Astrocyte (in vitro differentiated cells and primary cell): ENCODE measurements around the gene SDR42E2. TPM values are rescaled to one million over a fixed set of nuclear protein-coding genes. Genes with fewer than 3 reads are reported as not detected.

Experiments
- DNase-seq: peaks from one replicate; pipeline ENCODE4 v3.0.0-alpha.2; 2010; ENCODE audit warnings: low read depth
- FAIRE-seq: peaks from 2 replicates; lab custom pipeline; 2011; peaks lifted over from hg19 to GRCh38; lab: Jason Lieb, UNC
- H2AFZ ChIP-seq: 2 replicates; pipeline ENCODE4 v1.6.0; 2012; ENCODE audit warnings: low read depth, low read length, inconsistent platforms
- H3K27ac ChIP-seq: 2 replicates; pipeline ENCODE4 v1.5.1; 2011; ENCODE audit warnings: low read depth, low read length, inconsistent platforms
- H3K27me3 ChIP-seq: 2 replicates; pipeline ENCODE4 v1.6.0; 2011; ENCODE audit warnings: low read length, inconsistent platforms; ENCODE audit not compliant: insufficient read depth
- H3K36me3 ChIP-seq: 2 replicates; pipeline ENCODE4 v1.5.1; 2011; ENCODE audit warnings: low read length, inconsistent platforms; ENCODE audit not compliant: insufficient read depth
- H3K4me1 ChIP-seq: 2 replicates; pipeline ENCODE4 v1.5.1; 2011; ENCODE audit warnings: low read length, inconsistent platforms; ENCODE audit not compliant: insufficient read depth
- H3K4me2 ChIP-seq: 2 replicates; pipeline ENCODE4 v1.6.0; 2012; ENCODE audit warnings: low read length, inconsistent platforms
- H3K4me3 ChIP-seq: 2 replicates; pipeline ENCODE4 v1.5.1; 2011; ENCODE audit warnings: low read depth, mild to moderate bottlenecking, low read length, inconsistent platforms; ENCODE audit not compliant: insufficient read depth
- H3K79me2 ChIP-seq: 2 replicates; pipeline ENCODE4 v1.6.0; 2012; ENCODE audit warnings: mild to moderate bottlenecking, low read length, inconsistent platforms; ENCODE audit not compliant: insufficient read depth
- H3K9ac ChIP-seq: 2 replicates; pipeline ENCODE4 v1.6.0; 2012; ENCODE audit warnings: mild to moderate bottlenecking, low read length, inconsistent platforms
- H3K9me3 ChIP-seq: 2 replicates; pipeline ENCODE4 v1.5.1; 2012; ENCODE audit warnings: low read depth, mild to moderate bottlenecking, low read length, inconsistent platforms; ENCODE audit not compliant: insufficient read depth
- H4K20me1 ChIP-seq: 2 replicates; pipeline ENCODE4 v1.6.0; 2012; ENCODE audit warnings: low read length, inconsistent platforms; ENCODE audit not compliant: insufficient read depth
- H3K27ac Mint-ChIP-seq: one replicate; pipeline ENCODE4 v1.8.0; 2021; ENCODE audit warnings: mild to moderate bottlenecking, mixed read lengths; ENCODE audit not compliant: unreplicated experiment
- H3K27me3 Mint-ChIP-seq: one replicate; pipeline ENCODE4 v1.8.0; 2021; ENCODE audit warnings: low read depth, mixed read lengths; ENCODE audit not compliant: unreplicated experiment
- H3K36me3 Mint-ChIP-seq: one replicate; pipeline ENCODE4 v1.8.0; 2021; ENCODE audit warnings: low read depth, mixed read lengths; ENCODE audit not compliant: unreplicated experiment
- H3K4me1 Mint-ChIP-seq: one replicate; pipeline ENCODE4 v1.8.0; 2021; ENCODE audit warnings: low read depth, mixed read lengths; ENCODE audit not compliant: unreplicated experiment
- H3K4me3 Mint-ChIP-seq: one replicate; pipeline ENCODE4 v1.8.0; 2021; ENCODE audit warnings: mild to moderate bottlenecking, moderate library complexity, mixed read lengths; ENCODE audit not compliant: unreplicated experiment
- H3K9me3 Mint-ChIP-seq: one replicate; pipeline ENCODE4 v1.8.0; 2021; ENCODE audit warnings: mild to moderate bottlenecking, mixed read lengths; ENCODE audit not compliant: unreplicated experiment
- EZH2 ChIP-seq: IDR thresholded peaks from 2 replicates; pipeline ENCODE4 v1.6.1; 2012; ENCODE audit warnings: mild to moderate bottlenecking, low read length, inconsistent platforms; ENCODE audit not compliant: insufficient read depth
- total RNA-seq: library from RNA; stranded (reverse); gene quantifications from 2 replicates; pipeline ENCODE4 v1.2.1, GENCODE V29; 2021
- TF ChIP-seq, protein P1 (sequence below): IDR thresholded peaks from 2 replicates; pipeline ENCODE4 v1.5.1; 2011; ENCODE audit warnings: low read depth, mild to moderate bottlenecking, inconsistent platforms, low read length, moderate library complexity; ENCODE audit not compliant: insufficient read depth

Gene SDR42E2
- total RNA-seq, 1 donor from 2014 or later, result not detected

GRCh38 chr16:22222006-22222405 lies 59.7 kb downstream of the SDR42E2 start:
- H3K4me3 ChIP-seq, result no peak overlapping the region
- H3K4me2 ChIP-seq, result no peak overlapping the region
- H3K4me1 ChIP-seq, result no peaks in the 10 kb centered on the region
- H3K36me3 Mint-ChIP-seq, result peaks cover 6% of the 10 kb centered on the region
- H3K36me3 ChIP-seq, result no peaks in the 10 kb centered on the region
- H3K9me3 ChIP-seq, result no peaks in the 10 kb centered on the region
- no peaks in the 10 kb centered on the region for H3K4me1 Mint-ChIP-seq
- H3K27ac Mint-ChIP-seq, result no peak overlapping the region
- no peak overlapping the region for H3K9ac ChIP-seq
- H3K4me3 Mint-ChIP-seq, result no peak overlapping the region
- DNase-seq (no peak), FAIRE-seq (no peak)
- H4K20me1 ChIP-seq, result peaks cover 66% of the 10 kb centered on the region
- no peaks in the 10 kb centered on the region for H3K27me3 ChIP-seq
- H2AFZ ChIP-seq, result no peak overlapping the region
- H3K27ac ChIP-seq, result no peak overlapping the region
- peaks cover 30% of the 10 kb centered on the region for H3K79me2 ChIP-seq
- no peaks in the 10 kb centered on the region for H3K9me3 Mint-ChIP-seq
- no peaks in the 10 kb centered on the region for H3K27me3 Mint-ChIP-seq
- no peak for TF ChIP-seq EZH2
- TF ChIP-seq, protein P1, sequence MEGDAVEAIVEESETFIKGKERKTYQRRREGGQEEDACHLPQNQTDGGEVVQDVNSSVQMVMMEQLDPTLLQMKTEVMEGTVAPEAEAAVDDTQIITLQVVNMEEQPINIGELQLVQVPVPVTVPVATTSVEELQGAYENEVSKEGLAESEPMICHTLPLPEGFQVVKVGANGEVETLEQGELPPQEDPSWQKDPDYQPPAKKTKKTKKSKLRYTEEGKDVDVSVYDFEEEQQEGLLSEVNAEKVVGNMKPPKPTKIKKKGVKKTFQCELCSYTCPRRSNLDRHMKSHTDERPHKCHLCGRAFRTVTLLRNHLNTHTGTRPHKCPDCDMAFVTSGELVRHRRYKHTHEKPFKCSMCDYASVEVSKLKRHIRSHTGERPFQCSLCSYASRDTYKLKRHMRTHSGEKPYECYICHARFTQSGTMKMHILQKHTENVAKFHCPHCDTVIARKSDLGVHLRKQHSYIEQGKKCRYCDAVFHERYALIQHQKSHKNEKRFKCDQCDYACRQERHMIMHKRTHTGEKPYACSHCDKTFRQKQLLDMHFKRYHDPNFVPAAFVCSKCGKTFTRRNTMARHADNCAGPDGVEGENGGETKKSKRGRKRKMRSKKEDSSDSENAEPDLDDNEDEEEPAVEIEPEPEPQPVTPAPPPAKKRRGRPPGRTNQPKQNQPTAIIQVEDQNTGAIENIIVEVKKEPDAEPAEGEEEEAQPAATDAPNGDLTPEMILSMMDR, result no peak

- Histone ChIP-seq H3K79me2 (peaks cover 26% of the 10 kb centered on the region), H3K4me1 (no peaks in the 10 kb centered on the region), H3K9me3 (no peaks in the 10 kb centered on the region), H4K20me1 (peaks cover 60% of the 10 kb centered on the region), H3K4me2 (no peak overlapping the region), H2AFZ (no peak overlapping the region), H3K4me3 (no peak overlapping the region), H3K36me3 (no peaks in the 10 kb centered on the region), H3K27ac (no peak overlapping the region), H3K27me3 (no peaks in the 10 kb centered on the region), H3K9ac (no peak overlapping the region)
- DNase-seq (no peak), FAIRE-seq (no peak)
- no peaks in the 10 kb centered on the region for H3K9me3 Mint-ChIP-seq
- H3K4me3 Mint-ChIP-seq, result no peak overlapping the region
- H3K4me1 Mint-ChIP-seq, result no peaks in the 10 kb centered on the region
- peaks cover 6% of the 10 kb centered on the region for H3K36me3 Mint-ChIP-seq
- TF ChIP-seq EZH2, result no peak
- TF ChIP-seq, protein P1, result no peak
- H3K27me3 Mint-ChIP-seq, result no peaks in the 10 kb centered on the region
- H3K27ac Mint-ChIP-seq, result no peak overlapping the region
These were observed 60.7 kb downstream of the SDR42E2 start for GRCh38 chr16:22222998-22223397.

DNA sequence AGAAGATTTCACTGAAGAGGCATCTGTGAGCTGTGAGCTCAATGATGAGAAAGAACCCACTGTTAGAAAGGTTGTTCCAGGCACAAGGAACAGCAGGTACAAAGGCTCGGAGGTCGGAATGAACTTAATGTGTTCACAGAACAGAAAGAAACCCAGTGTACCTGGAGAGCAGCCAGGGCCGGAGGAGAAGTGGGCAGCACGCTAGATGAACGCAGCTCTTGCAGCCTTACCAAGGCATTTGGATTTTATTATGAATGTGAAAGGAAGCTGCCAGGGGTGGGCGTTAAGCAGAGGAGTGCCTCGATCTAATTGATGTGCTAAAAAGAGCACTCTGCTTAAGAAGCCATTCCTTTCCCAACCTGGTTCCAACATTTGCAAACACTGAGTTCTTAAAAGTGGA lies 62.8 kb downstream of the SDR42E2 start:
- Histone ChIP-seq H3K27me3 (no peaks in the 10 kb centered on the region), H3K4me1 (no peaks in the 10 kb centered on the region), H3K4me2 (no peak overlapping the region), H3K9me3 (no peaks in the 10 kb centered on the region), H3K36me3 (no peaks in the 10 kb centered on the region), H3K4me3 (no peak overlapping the region), H3K9ac (no peak overlapping the region), H4K20me1 (peaks cover 40% of the 10 kb centered on the region), H3K79me2 (peaks cover 15% of the 10 kb centered on the region), H3K27ac (no peak overlapping the region), H2AFZ (no peak overlapping the region)
- Mint-ChIP-seq H3K4me1 (no peaks in the 10 kb centered on the region), H3K36me3 (peaks cover 7% of the 10 kb centered on the region), H3K27ac (no peak overlapping the region), H3K27me3 (no peaks in the 10 kb centered on the region), H3K9me3 (no peaks in the 10 kb centered on the region), H3K4me3 (no peak overlapping the region)
- DNase-seq, result no peak
- FAIRE-seq, result no peak
- TF ChIP-seq EZH2, result no peak
- TF ChIP-seq, protein P1, result no peak
